ENCODE results near the gene ZFP36. TPM values are rescaled to one million over a fixed set of nuclear protein-coding genes. Genes with fewer than 3 reads are reported as not detected.

The ZFP36 gene
- total RNA-seq, 1 experiment from 2014 or later: not detected

DNA sequence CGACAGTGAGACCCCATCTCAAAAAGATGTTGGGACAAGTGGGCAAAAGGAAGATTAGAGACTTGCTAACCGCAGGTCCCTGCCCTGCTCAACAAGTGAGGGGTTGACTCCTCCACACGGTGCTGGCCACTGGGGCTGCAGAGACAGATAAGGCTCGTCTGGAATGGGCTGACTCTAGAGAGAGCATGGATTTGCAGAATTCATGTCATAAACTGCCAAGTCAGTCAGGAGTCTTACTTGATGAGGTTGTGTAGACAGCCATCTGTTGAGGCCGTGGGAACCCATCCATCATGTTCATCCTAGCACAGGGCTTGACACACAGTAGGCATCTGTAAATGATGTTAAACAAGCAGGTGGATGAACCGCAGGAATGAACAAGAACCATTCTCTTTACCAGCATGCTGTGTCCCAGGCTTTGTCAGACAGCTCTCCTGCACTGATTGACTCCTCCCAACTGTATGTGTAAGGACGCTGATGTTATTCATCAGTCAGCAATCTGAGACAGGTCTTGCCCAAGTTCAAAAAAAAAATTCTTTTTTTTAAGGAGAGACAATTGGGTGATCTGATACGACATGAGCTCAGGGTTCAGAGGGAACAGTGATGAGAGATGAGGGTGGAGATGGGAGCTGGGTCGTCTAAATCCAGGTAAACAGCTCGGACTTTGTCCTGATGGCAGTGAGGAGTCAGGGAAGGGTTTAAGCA is 24.6 kb upstream of the ZFP36 start:
- DNase-seq (ENCODE audit: low read depth): no peak
- in situ Hi-C loops (cut with HindIII; ENCODE audit: low pct_unique_long_range_greater_than_20kb, low sequenced_read_pairs): no loop called here

DNA sequence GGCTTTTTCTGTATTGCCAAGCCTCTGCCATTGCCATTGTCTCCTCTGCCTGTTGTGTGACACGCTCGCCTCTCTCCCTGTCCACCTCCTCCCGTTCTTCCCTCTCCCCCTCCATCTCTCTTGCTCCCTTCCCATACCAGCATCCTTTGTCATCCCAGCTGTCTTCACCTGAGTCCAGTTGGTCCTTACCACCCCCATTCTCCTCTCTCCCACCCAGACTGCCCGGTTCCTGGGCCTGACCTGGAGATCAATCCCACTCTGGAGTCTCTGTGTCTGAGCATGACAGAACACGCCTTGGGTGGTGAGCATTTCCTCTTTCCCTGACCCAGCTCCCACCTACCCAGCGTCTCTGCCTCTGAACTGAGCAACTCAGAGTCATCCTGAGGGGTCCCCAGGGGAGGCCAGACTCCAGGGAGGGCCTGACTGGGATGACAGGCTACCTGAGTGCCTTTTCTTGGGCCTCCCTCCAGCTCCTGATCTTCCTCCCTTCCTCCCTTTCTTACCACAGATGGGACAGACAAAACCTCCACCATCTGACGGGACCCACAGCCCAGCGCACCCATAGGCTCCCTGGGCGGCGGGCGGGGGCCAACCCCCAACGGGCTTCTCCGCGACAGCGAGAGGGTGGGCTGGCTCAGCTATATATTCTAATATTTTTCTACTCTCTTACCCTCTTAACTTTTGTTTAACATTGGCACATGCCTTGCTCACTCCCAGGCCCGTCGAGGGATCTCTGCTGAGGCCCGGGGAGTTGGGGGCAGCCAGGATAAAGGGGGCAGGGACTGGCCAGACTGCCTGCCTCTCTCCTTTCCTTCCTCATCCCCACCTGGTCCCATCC is 23.4 kb upstream of the ZFP36 start:
- DNase-seq (ENCODE audit: low read depth): no peak
- in situ Hi-C loops (cut with HindIII; ENCODE audit: low pct_unique_long_range_greater_than_20kb, low sequenced_read_pairs): no loop called here

DNA sequence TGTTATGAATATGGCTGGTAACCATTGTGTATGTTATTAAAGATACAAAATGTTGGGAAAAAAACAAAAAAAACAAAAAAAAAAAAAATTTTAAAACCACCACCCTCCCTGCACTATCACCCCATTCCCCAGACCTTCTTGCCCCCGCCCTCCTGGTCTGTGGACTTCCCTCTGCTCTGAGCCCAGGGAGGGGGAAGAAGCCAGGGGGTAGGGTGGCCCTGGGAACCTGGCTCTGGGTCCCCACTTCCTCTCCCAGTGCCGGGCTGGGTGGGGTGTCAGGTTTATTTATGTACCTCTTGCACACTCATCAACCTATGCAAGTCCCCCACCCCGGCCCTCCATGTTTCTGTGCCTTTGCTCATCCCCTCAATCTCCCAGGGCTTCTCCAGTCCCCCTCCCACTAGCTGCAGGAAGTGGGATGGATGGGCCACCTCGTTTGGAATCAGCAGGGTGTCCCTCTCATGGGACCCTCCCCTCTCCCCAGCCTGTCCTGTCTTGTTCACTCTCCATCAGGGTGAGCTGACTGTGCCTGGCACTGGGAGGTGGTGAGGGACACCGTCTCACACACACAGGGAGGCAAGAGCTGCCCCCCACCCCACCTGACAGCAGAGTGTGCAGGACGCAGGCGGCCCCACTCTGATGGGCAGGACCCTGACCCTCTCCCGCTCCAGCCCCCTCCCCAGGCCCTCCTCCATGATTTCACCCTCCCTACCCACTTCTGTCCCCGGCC is 21.6 kb upstream of the ZFP36 start:
- in situ Hi-C loops (cut with HindIII; ENCODE audit: low pct_unique_long_range_greater_than_20kb, low sequenced_read_pairs): no loop called here
- no peak for DNase-seq (ENCODE audit: low read depth)

DNA sequence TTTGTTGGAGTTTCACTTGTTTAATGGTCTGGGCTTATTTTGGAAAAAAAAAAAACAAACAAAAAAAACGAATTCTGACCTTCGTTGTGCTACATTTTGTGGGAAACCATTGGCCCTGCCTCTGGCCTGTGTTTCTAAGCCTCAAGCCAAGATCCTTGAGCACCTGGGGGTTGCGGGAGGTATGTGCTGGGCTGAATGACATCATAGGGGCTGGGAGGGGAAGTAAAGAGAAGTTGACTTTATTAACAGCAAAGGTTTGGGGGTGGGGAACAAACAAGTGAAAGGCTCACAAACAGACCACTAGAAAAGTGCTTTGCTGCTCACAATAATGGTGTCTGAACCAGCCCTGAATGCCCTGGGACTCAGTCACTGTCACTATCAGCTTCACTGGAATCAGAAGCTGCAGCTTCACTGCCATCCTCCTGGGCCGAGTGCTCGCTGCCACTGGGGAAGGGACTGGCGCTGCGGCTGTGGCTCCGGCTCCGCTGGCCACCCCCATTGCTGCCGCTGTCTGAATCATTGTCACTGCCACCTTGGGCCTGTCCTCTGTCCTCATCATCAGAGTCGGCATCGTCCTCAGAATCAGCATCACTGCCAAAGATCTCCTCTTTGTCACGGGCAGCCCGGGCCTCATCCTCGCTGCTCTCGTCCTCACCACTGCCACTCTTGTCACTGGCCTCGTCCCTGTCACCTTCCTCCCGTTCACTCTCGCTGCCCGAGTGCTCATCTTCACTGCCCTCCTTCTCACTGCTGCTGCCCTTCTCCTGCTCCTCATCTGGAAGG is 20.8 kb upstream of the ZFP36 start:
- no peak for DNase-seq (ENCODE audit: low read depth)
- in situ Hi-C loops (cut with HindIII; ENCODE audit: low pct_unique_long_range_greater_than_20kb, low sequenced_read_pairs): no loop called here

DNA sequence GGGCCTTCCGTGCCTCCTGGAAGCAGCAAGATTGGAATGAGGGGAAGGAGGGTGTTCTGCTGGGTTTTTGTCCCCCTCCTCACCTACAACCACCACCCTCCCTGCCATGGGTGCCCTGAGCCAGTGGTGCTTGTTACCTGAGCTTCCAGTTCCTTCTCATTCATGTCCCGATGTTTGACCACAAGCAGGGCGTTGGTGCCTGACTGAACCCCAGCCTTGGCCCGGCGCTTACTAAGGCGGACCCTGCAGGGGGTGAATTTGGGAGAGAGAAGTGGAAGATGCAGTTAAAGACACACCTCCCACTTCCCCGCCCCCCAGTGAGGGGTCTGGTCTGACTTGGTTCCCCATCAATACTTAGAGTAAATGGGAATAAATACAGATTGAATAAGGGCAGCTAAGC is 20.1 kb upstream of the ZFP36 start:
- DNase-seq (ENCODE audit: low read depth): no peak
- in situ Hi-C loops (cut with HindIII; ENCODE audit: low pct_unique_long_range_greater_than_20kb, low sequenced_read_pairs): no loop called here

DNA sequence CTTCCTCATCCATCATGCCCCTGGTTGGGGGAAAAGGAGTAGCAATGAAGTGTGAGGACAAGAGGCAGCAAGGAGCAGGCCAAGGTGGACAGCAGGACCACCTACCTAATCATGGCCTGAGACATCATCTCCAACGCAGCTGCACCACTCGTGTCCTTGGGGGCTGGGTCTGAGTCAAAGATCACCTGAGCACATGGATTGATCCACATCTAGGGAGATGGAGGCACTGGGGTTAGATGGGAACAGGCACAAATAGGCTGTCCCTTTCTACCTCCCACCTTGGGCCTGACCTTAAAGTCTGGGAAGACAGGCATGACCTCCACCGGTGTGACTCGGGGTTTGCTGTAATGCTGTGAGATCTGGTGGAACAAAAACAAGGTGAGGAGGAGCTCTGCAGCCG is 18.0 kb upstream of the ZFP36 start:
- no peak for DNase-seq (ENCODE audit: low read depth)
- in situ Hi-C loops (cut with HindIII; ENCODE audit: low pct_unique_long_range_greater_than_20kb, low sequenced_read_pairs): no loop called here

DNA sequence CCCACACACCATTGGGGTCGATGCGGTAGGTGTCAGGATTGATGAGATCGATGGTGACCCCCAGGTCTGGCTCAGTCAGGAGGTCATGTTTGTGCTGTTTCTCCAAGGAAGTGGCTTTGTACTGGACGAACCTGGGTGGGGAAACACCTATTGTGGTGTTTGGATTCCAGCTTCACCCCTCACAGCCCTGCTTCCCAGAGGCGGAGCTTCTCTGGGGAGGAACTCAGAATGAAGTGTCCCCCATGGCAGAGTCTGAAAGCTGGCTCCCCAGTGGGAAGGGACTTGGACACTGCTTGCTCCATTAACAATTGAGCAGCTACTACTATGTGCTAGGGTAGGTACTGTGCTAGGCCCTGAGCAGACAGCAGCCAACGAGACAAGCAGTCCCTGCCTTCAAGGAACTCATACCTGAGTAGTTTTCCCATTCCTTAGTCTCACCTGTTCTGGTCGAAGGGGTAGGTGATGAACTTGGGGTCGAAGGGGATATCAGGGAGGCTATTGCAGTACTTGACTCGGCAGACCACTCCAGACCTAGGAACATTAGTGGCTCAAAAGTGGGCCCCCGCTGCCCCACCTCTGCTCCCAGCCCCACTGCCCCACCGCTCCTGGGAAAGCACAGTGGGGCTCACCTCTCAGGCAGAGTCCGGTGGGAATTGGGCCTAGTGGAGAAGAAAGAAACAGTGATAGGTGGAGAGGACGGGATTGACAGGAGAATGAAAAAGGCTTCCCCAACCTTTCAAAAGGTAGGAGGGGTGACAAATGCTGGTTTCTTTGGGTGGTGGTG is 16.8 kb upstream of the ZFP36 start:
- no peak for DNase-seq (ENCODE audit: low read depth)
- in situ Hi-C loops (cut with HindIII; ENCODE audit: low pct_unique_long_range_greater_than_20kb, low sequenced_read_pairs): loop anchor here (5.0 kb wide), 1 partner anchor 48 kb away; the partner anchor contains the start of gene SAMD4B

DNA sequence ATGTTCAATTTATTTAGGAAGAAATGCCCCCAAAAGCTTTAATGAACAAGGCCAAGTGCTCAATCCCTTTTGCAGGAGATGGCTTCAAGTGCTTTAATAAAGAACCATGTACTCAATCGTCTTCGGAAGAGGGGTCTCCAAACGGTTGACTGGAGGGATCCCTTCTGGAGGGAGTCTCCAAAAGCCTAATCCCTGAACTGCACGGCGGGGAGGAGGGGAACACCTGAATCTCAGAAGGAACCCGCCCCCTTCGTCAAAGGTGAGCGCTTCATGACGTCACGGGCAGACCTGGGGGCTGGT is 16.2 kb upstream of the ZFP36 start:
- no peak for DNase-seq (ENCODE audit: low read depth)
- in situ Hi-C loops (cut with HindIII; ENCODE audit: low pct_unique_long_range_greater_than_20kb, low sequenced_read_pairs): loop anchor here (5.0 kb wide), 1 partner anchor 48 kb away; the partner anchor contains the start of gene SAMD4B

DNA sequence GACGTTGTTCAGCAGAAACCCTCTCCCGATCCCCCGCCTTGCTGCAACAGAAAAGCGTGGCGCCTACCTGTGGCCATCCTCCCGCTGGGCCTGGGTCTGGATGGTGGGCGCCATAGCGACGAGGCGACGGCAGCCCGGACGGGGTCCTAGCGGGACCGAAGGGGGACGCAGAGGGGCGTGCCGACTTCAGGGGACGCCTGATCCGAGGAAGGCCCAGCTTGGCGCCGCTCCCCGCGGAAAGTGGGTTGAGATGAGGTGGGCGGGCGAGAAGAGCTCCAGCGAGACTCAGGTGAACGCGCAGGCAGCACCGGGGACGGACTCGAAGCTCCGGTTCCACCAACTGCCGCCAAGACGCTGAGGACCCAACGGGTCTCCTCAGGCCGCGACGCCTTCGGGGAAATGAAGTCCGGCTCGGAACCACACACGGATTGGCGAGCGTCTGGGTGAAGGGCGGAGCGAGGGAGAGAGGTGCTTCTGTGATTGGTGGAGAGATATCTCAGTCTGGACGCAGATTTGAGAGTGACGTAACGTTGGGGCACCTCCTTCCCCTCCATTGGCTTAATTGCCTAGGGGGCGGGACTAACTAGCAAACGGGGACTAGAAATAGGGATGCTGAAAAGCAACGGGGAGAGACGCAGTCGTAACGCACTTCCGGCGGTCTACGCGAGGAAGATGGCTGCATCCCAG is 15.8 kb upstream of the ZFP36 start, which contains the start of the genes MED29 and PAF1:
Gene MED29, plus strand, starts transcription at position 628 of the 687 bp plus-strand sequence. Its CDS starts 45 bp downstream, at position 673.
Gene PAF1, minus strand, starts transcription at position 356 of the 687 bp plus-strand sequence. Its CDS starts 242 bp downstream, at position 114.
- DNase-seq (ENCODE audit: low read depth): peak; percentile 100
- in situ Hi-C loops (cut with HindIII; ENCODE audit: low pct_unique_long_range_greater_than_20kb, low sequenced_read_pairs): loop anchor here (5.0 kb wide), 1 partner anchor 49 kb away; the partner anchor contains the start of gene SAMD4B

DNA sequence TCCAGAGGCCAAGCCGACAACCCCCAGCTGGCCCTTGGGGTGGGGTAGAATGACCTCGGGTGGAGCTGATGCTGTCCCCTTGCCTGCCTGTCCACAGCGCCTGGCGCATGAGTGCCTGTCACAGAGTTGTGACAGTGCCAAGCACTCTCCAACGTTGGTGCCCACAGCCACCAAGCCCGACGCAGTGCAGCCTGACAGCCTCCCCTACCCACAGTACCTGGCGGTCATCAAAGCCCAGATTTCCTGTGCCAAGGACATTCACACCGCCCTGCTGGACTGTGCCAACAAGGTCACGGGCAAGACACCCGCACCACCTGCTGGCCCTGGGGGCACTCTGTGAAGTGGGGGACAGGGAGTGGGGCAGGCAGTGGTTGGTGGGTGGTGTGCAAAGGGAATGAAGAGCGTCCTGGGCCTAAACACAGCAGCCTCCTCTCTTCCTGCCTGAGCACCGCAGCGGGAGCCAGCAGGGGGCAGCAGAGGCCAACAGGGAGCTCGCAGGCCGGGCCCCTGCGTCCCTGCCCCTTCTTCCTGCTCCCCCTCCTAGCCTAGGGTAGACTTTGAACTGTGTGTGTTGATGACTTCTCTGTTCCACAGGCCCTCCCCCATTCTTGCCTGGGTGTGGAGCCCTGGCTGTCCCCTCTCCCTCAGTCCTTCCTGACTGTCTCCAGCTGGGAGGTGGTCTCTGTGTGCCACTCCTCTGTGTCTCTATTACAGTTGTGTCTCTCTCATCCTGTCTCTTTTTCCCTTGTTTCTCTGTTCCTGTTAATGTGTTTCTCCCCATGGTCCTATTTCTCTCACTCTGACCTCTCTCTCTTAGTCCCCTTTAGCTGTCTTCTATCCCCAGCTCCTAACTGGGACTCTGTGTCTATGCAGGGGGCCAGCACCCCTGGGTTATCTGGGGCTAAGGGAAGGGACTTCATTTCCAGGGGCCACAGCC is 9.0 kb upstream of the ZFP36 start:
- in situ Hi-C loops (cut with HindIII; ENCODE audit: low pct_unique_long_range_greater_than_20kb, low sequenced_read_pairs): no loop called here
- DNase-seq (ENCODE audit: low read depth): peak; percentile 86

DNA sequence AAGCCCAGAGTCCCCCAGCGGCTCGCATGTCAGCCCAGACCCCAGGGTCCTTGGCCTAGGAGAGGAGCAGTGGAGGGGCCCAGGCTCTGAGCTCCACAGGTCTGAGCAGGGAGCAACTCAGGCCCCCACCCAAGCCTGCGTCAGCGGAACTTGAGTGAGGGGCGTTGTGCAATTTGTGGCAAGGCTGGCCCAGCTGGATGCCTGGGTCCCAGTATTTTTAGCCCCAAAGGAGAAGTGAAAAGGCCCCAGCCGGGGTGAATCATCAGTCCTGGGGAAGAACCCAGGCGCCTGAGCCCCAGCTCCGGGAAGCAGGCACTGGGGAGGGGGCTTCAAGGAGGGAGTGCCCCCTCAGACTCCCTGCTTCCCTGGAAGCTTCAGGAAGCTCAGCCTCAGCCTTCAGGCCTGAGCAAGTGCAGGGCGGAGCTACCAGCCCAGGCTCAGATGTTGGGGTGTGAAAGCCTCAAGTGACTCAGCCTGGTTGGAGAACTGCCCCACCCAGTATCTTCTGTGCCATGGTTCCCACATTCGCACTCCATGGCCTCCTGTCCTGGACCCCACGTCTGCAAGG is 8.3 kb upstream of the ZFP36 start:
- in situ Hi-C loops (cut with HindIII; ENCODE audit: low pct_unique_long_range_greater_than_20kb, low sequenced_read_pairs): no loop called here
- no peak for DNase-seq (ENCODE audit: low read depth)

DNA sequence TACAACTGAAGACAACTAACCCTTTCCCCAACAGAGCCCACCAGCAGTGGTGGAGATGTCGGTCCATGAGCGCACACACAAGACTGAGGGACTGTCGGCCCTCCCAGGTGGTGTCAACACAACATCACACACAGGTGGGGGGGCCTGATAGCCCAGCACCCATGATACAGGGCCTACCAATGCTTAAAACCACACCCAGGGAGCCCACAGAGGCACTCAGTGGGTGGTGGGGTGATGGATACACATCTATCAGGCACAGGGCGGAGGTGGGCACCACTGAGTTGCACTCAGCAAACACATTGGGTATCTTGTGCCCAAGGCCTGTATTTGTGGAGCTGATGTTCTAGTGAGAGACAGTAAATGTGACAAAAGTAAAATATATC is 7.0 kb upstream of the ZFP36 start:
- in situ Hi-C loops (cut with HindIII; ENCODE audit: low pct_unique_long_range_greater_than_20kb, low sequenced_read_pairs): no loop called here
- no peak for DNase-seq (ENCODE audit: low read depth)

DNA sequence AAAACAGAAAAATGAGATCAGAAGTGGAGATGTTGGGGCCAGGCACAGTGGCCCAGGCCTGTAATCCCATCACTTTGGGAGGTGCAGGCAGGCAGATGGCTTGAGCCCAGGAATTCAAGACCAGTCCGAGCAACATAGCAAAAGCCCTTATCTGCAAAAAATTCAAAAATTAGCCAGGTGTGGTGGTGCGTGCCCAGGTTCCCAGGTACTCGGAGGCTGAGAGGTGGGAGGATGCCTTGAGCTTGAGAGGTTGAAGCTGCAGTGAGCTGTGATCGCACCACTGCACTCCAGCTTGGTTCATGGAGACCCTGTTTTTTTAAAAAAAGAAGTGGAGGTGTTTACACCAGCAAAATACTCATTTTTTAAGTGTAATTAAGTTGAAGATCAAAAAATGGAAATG is 6.6 kb upstream of the ZFP36 start:
- DNase-seq (ENCODE audit: low read depth): no peak
- in situ Hi-C loops (cut with HindIII; ENCODE audit: low pct_unique_long_range_greater_than_20kb, low sequenced_read_pairs): no loop called here

DNA sequence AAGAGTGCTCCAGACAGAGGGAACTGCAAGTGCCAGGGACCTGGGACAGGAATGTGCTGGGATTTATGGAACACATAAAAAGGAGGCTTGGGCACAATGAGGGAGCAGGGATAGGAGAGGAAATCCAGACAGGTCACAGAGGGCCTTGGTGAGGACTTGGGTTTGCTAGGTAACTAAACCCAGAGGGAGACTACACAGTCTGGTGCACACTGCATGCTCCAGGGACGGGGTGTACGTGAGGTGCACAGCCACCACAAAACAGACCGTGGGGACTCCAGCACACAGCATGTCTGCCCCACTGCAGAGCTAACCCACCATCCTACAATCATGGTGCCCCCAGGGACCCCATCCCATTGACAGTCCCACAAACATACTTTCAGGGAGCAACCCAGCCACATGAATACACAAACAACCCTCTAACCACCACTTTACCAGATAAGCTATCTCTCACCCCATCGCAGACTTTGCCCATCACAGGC is 5.5 kb upstream of the ZFP36 start:
- in situ Hi-C loops (cut with HindIII; ENCODE audit: low pct_unique_long_range_greater_than_20kb, low sequenced_read_pairs): no loop called here
- no peak for DNase-seq (ENCODE audit: low read depth)

DNA sequence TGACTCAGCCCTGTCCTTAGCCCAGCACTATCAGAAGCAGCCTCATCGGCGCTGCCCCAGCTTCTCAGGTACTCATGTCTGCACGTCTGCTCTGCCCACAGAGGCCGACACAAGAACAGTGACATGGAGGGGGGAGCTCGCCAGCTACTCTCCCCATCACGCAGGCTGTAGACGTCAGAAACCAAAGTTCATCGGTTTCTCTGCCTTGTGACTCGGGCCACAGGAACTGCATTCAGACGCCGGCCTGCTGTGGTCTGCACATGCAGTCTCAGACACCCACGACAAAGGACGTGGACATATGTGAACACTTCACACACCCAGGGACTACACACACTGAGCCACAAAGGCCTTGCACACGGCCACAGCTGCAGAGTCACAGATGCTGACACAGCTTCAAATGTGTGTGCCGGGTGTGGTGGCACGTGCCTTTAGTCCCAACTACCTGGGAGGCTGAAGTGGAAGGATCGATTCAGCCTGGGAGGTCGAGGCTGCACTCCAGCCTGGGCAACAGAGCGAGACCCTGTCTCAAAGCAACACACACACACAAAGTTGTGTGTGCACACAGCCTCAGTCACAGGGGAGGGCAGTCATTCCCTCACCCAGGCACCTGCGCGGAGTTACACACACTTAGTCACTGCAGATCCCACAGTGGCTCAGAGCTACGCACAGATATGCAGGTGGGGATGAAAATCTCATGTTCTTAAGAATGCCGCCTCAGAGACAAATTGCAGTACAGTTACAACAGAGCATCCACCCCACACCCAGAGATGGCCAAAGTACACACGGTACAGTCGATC is 4.9 kb upstream of the ZFP36 start:
- in situ Hi-C loops (cut with HindIII; ENCODE audit: low pct_unique_long_range_greater_than_20kb, low sequenced_read_pairs): no loop called here
- peak; percentile 82 for DNase-seq (ENCODE audit: low read depth)

Data from Caki2 (cell line).